Upper lobe of left lung (tissue), 4 donors: ENCODE results near the gene PRMT2.

ENCODE experiments used
- CTCF ChIP-seq, 6 experiments: fragments of 450-650 bp in 4 of 6; fragments of 200-600 bp in 2 of 6; sonication (generic) in 2 of 6; IDR thresholded peaks; one replicate each; pipeline ENCODE4 v1.5.1; 2016 to 2019; ENCODE audit warnings: antibody characterized with exemption in 6 of 6
- EP300 ChIP-seq, 4 donors: sonication (generic); formaldehyde crosslinking; IDR thresholded peaks; one replicate each; pipeline ENCODE4 v1.5.1; 2017; ENCODE audit warnings: antibody characterized with exemption in 4 of 4, control low read depth in 2 of 4
- POLR2AphosphoS5 ChIP-seq, 2 donors: sonication (generic); formaldehyde crosslinking; IDR thresholded peaks; one replicate each; pipeline ENCODE4 v1.5.1; 2017; ENCODE audit warnings: antibody characterized with exemption in 2 of 2

GRCh38 chr21:46663754-46664153 is 28.3 kb downstream of the PRMT2 start:
- TF ChIP-seq CTCF (IDR thresholded peaks at IDR 0.05) (no peak), EP300 (IDR thresholded peaks at IDR 0.05) (no peak), POLR2AphosphoS5 (IDR thresholded peaks at IDR 0.05) (no peak)
